Measurements from ENCODE around the gene PSAPL1.

PSAPL1 gene

GRCh38 chr4:7381890-7382633, 52.7 kb downstream of the PSAPL1 start:
- no peak for DNase-seq (ENCODE audit: low read depth in 2 of 2)

- DNase-seq (ENCODE audit: low read depth in 2 of 2): no peak
Observed at GRCh38 chr4:7381221-7381889, 53.4 kb downstream of the PSAPL1 start.

Data from fibroblast of skin of left biceps (primary cell).